ENCODE measurements around the gene TREX2. TPM values are rescaled to one million over a fixed set of nuclear protein-coding genes. Genes with fewer than 3 reads are reported as not detected.

TREX2 gene
- total RNA-seq, 1 experiment from 2014 or later, result 1.1 TPM

DNA sequence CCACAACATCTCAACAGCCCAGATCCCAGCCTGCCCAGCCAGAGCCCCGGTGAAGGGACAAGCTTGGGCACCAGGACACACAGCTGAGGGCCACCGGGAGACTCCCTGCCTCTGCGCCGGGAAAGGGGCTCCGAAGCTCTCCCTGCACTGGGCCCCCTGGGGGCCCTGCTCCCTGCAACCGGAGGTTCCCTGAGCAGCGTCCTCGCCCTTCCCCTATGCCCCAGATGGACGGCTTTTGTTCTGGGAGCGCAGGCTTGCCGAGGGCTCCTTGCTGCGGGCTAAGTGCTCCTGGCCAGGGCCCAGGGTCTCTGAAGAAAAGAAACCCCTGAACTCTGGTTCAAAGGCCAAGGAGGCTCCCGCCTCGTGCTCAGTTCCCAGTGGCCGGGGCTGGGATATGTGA, 35.5 kb downstream of the TREX2 start:
- Mint-ChIP-seq H3K27ac (no peak overlapping the region), H3K9me3 (peaks cover 63 to 77% of the 10 kb centered on the region in 2 experiments), H3K4me1 (peaks cover 7 to 8% of the 10 kb centered on the region in 2 experiments; a peak in 2 of 4 replicates), H3K36me3 (ENCODE audit: insufficient read depth in 1 of 3, low read depth in 3 of 3) (peaks cover 8 to 10% (median 10%) of the 10 kb centered on the region in 3 experiments; a peak in 4 of 7 replicates), H3K4me3 (peak overlapping the region in 1 of 2 experiments; percentile 75; a peak in 1 of 5 replicates), H3K27me3 (ENCODE audit: low read depth) (peaks cover 42% of the 10 kb centered on the region)
- H3K56ac ChIP-seq (ENCODE audit: insufficient read length, low read depth, low read length), result no peak overlapping the region
- H3K9ac ChIP-seq (ENCODE audit: extremely low read depth, insufficient read length, low read length), result no peak overlapping the region
- TF ChIP-seq, protein P1, sequence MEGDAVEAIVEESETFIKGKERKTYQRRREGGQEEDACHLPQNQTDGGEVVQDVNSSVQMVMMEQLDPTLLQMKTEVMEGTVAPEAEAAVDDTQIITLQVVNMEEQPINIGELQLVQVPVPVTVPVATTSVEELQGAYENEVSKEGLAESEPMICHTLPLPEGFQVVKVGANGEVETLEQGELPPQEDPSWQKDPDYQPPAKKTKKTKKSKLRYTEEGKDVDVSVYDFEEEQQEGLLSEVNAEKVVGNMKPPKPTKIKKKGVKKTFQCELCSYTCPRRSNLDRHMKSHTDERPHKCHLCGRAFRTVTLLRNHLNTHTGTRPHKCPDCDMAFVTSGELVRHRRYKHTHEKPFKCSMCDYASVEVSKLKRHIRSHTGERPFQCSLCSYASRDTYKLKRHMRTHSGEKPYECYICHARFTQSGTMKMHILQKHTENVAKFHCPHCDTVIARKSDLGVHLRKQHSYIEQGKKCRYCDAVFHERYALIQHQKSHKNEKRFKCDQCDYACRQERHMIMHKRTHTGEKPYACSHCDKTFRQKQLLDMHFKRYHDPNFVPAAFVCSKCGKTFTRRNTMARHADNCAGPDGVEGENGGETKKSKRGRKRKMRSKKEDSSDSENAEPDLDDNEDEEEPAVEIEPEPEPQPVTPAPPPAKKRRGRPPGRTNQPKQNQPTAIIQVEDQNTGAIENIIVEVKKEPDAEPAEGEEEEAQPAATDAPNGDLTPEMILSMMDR (conservative IDR thresholded peaks at IDR 0.05), result no peak
- no peak overlapping the region for H2AK5ac ChIP-seq (ENCODE audit: insufficient read length, low read length)
- no peaks in the 10 kb centered on the region for H3K79me2 ChIP-seq (ENCODE audit: insufficient read depth, low read length)
- H2BK5ac ChIP-seq (ENCODE audit: insufficient read length, low read length), result no peak overlapping the region
- no peak overlapping the region for H3K27ac ChIP-seq (ENCODE audit: insufficient read length, low read depth, low read length)
- H2BK15ac ChIP-seq (ENCODE audit: low read depth, low read length), result no peak overlapping the region
- no peak overlapping the region for H4K8ac ChIP-seq (replicated peaks; ENCODE audit: insufficient read length, low read depth, low read length)
- WGBS (ENCODE audit: extremely low coverage, insufficient read length, low lambda C conversion rate), result no CpG with 5 or more reads among the region's 15 CpGs
- H3T11ph ChIP-seq (ENCODE audit: low read length), result no peak overlapping the region
- no peak overlapping the region for H3K4me2 ChIP-seq (ENCODE audit: insufficient read depth, insufficient read length, low read length)
- no peaks in the 10 kb centered on the region for H3K79me1 ChIP-seq (ENCODE audit: insufficient read depth, low read depth, low read length, poor library complexity, severe bottlenecking)
- H3K4ac ChIP-seq (ENCODE audit: low read depth, low read length), result no peak overlapping the region
- H4K91ac ChIP-seq (ENCODE audit: insufficient read length, low read depth, low read length), result no peak overlapping the region
- no peaks in the 10 kb centered on the region for H3K23me2 ChIP-seq (ENCODE audit: insufficient read length, low read depth, low read length, poor library complexity, severe bottlenecking)
- H2AFZ ChIP-seq (ENCODE audit: low read length), result no peak overlapping the region
- no peak overlapping the region for H3K14ac ChIP-seq (ENCODE audit: insufficient read depth, low read length)
- no peak overlapping the region for H3K18ac ChIP-seq (ENCODE audit: insufficient read length, low read depth, low read length)
- no peak for DNase-seq
- peaks cover 21% of the 10 kb centered on the region for H3K9me3 ChIP-seq (ENCODE audit: control insufficient read depth, low read depth, low read length)
- H4K20me1 ChIP-seq (ENCODE audit: control insufficient read depth, insufficient read depth, insufficient read length), result no peaks in the 10 kb centered on the region
- H2BK120ac ChIP-seq (ENCODE audit: low read depth, low read length, poor library complexity, severe bottlenecking), result no peak overlapping the region
- no peak overlapping the region for H2BK20ac ChIP-seq (ENCODE audit: low read depth, low read length, poor library complexity, severe bottlenecking)
- H3K23ac ChIP-seq (ENCODE audit: insufficient read length, low read depth, low read length), result no peak overlapping the region
- no peak overlapping the region for H2BK12ac ChIP-seq (ENCODE audit: insufficient read length, low read depth, low read length)
- peaks cover 7% of the 10 kb centered on the region; the same call in 1 of the 2 replicates for H3K27me3 ChIP-seq (ENCODE audit: insufficient read depth, low read length)
- H3K4me1 ChIP-seq (ENCODE audit: insufficient read depth, low read length), result no peaks in the 10 kb centered on the region
- no peak overlapping the region for H4K5ac ChIP-seq (ENCODE audit: insufficient read length, low read depth, low read length)

All from H9 (cell line).